Kasumi-1 (cell line): Measurements from ENCODE around the gene ZSCAN30.
A peak's percentile ranks its signal among the peaks of the same experiment; 100 is the strongest.

ENCODE experiments used
- DNase-seq, 2 experiments: peaks; one replicate each; lab custom pipeline; 2025; lab: John Stamatoyannopoulos, UW

Gene ZSCAN30

GRCh38 chr18:35278969-35279368, 11.1 kb downstream of the ZSCAN30 start:
- DNase-seq = no peak

DNA sequence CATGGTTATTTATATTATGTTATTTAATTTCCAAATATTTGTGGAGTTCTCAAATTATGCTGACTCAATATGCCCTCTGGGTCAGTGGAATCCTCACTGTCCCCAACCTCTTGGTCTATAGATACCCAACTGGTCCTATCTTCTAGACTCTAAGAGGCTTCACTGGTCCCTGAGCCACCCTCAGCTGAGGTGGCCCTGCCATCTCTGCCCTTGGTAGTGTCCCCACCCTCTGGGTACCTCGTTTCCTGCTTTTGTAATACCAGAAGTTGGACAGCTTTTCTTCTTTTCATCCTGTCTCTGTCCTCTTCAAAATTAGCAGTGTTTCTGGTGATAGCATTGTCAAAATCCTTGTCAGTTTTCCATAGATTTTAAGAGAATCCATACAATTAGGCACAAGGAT, 11.9 kb downstream of the ZSCAN30 start:
- DNase-seq = no peak

DNA sequence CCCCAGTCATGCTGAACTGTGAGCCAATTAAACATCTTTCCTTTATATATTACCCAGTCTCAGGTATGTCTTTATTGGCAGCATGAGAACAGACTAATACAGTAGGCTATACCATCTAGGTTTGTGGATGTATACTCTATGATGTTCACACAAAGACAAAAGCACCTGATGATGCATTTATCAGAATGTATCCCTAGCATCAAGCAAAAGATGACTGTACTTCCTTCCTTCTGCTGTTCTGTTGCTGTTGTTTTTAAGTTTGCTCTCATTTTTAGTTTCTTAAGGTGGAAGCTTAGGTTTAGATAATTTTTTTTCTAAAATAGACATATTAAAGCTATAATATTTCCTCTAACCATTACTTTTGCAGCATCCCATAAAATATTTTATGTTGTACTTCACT, 12.4 kb downstream of the ZSCAN30 start:
- DNase-seq = no peak

- no peak for DNase-seq
Observed at GRCh38 chr18:35276267-35276666, 13.8 kb downstream of the ZSCAN30 start.

DNA sequence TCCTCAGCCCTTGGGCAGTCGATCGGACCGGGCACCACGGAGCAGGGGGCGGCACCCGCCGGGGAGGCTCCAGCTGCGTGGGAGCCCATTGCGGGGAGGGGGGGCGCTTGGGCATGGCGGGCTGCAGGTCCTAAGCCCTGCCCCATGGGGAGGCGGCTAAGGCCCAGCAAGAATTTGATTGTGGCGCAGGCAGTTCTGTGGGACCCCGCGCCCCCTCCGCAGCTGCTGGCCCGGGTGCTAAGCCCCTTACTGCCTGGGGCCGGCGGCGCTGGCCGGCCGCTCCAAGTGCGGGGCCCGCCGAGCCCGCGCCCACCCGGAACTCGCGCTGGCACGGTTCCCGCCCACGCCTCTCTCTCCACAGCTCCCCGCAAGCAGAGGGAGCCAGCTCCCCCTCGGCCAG, 18.4 kb downstream of the ZSCAN30 start:
- DNase-seq = no peak

- DNase-seq = peak; percentile 63 to 73
Observed at GRCh38 chr18:35268821-35269220, 21.2 kb downstream of the ZSCAN30 start.

GRCh38 chr18:35267809-35268208, 22.2 kb downstream of the ZSCAN30 start:
- DNase-seq = no peak

DNA sequence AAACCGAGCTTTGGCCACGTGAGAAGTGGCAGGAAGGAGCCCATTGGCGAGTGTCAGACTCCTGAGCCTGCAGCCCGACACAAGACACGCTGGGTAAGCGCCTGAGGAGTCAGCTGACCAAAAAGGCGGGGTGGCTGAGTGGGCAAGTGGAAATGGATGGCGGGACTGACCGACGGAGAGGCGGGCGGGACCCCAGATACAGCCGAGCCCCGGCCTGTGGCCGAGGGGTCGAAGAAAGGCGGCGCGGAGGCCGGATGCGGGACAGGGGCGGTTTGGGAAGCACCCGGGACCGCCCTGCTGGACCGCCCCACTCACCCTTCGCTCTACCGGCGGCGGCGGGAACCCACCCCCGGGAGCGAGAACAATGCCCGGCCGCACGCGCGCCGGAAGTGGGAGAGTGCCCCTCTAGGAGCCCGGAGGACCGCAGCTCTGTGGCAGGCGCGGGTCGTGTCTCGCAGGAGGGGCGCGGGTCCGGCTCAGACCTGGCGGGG, 22.8 kb downstream of the ZSCAN30 start:
- no peak for DNase-seq

- DNase-seq = no peak
Observed at GRCh38 chr18:35264409-35264808, 25.6 kb downstream of the ZSCAN30 start.

- DNase-seq = no peak
Observed at GRCh38 chr18:35256947-35257346, 33.1 kb downstream of the ZSCAN30 start.

- DNase-seq = no peak
Observed at GRCh38 chr18:35253655-35254287, 36.3 kb downstream of the ZSCAN30 start.

- no peak for DNase-seq
Observed at GRCh38 chr18:35252466-35252865, 37.6 kb downstream of the ZSCAN30 start.

GRCh38 chr18:35248429-35248828, 41.6 kb downstream of the ZSCAN30 start:
- DNase-seq = no peak

DNA sequence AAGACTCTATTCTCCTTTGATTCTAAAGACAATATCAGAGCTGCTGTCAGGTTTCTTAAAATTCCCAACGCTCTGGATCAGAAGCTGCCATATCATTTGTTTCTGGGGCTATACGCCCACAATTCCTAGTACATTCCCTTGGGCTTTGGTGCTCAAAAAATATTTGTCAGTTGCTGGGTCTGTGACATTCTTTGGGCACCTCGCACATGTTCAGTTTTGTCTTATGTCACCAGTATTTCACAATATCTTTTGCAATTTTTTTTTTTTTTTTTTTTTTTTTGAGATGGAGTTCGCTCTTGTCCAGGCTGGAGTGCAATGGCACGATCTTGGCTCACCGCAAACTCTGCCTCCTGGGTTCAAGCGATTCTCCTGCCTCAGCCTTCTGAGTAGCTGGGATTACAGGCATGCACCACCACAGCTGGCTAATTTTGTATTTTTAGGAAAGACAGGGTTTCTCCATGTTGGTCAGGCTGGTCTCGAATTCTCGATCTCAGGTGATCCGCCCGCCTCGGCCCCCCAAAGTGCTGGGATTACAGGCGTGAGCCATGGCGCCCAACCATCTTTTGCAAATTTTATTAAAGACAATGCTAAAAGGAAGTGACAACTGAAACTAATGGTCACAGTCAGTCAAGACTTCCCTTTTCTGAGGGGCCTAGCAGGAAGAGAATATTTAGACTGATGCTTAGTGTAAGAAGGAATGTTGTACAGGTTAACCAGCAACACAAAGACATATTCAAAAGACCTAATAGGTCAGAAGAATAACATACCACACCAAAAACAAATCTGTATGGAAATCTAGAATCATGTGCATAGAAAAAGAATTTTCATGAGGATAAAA, 42.4 kb downstream of the ZSCAN30 start:
- peak; percentile 37 to 38 for DNase-seq

DNA sequence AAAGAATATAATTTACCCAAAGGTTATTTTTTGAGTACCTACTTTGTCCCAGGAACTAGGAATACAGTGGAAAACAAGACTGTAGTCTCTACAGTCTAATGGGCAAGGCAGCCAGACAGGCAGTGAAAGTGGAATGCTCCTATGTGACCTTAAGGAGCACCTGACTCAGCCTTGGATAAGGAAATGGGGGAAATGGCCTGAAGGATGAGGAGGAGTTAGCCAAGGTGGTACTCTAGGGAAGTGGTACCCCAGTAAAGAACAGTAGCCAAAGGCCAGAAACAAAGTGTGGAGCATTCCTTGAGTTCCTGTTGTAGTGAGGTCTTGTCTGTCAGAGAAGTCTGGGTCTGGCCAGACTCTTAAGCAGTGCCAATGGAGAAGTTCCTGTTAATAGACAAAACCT, 43.2 kb downstream of the ZSCAN30 start:
- DNase-seq = no peak

GRCh38 chr18:35245719-35246317, 44.2 kb downstream of the ZSCAN30 start:
- DNase-seq = no peak

- no peak for DNase-seq
Observed at GRCh38 chr18:35244671-35245070, 45.4 kb downstream of the ZSCAN30 start.

- DNase-seq = no peak
Observed at GRCh38 chr18:35242426-35242825, 47.6 kb downstream of the ZSCAN30 start.

DNA sequence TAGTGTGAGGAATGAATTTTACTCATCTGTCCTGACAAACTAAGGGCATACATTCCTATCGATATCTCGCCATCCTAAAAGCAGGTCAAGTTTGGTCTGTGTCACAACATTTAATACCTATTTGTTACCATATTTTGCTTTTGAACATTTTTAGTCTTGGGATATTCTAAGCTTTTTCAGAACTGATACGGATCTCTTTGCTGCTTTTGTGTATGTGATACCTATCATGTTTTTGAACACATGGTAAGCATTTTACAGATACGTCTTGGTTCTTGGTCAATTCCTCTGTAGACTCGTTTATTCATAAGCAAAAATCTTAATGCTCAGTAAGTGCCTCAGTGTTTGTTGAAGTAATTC, 48.6 kb downstream of the ZSCAN30 start:
- DNase-seq = no peak

GRCh38 chr18:35240664-35241447, 49.2 kb downstream of the ZSCAN30 start, which contains the start of gene ZNF397:
ZNF397 (plus strand) TSS chr18:35241034; CDS start chr18:35242471, 1,437 bp downstream.
- peak; percentile 96 for DNase-seq

- DNase-seq = no peak
Observed at GRCh38 chr18:35239314-35239713, 50.7 kb downstream of the ZSCAN30 start.
